Measurements from ENCODE around the gene PCNX3.
A peak's percentile ranks its signal among the peaks of the same experiment; 100 is the strongest.

PCNX3 gene

GRCh38 chr11:65585396-65586246 lies 30.0 kb upstream of the PCNX3 start:
- no peak overlapping the region for H3K4me3 ChIP-seq (ENCODE audit: control insufficient read depth, low read depth, low read length)
- DNase-seq (ENCODE audit: low read depth) = no peak
- no peak for TF ChIP-seq CTCF (IDR thresholded peaks at IDR 0.05; ENCODE audit: control insufficient read depth, insufficient read depth, low read depth, low read length, missing control alignments)

- H3K4me3 ChIP-seq (ENCODE audit: control insufficient read depth, low read depth, low read length) = no peak overlapping the region
- DNase-seq (ENCODE audit: low read depth) = no peak
- TF ChIP-seq CTCF (IDR thresholded peaks at IDR 0.05; ENCODE audit: control insufficient read depth, insufficient read depth, low read depth, low read length, missing control alignments) = no peak
These were observed 29.3 kb upstream of the PCNX3 start for GRCh38 chr11:65586247-65586630.

- no peak for TF ChIP-seq CTCF (IDR thresholded peaks at IDR 0.05; ENCODE audit: control insufficient read depth, insufficient read depth, low read depth, low read length, missing control alignments)
- no peak for DNase-seq (ENCODE audit: low read depth)
- H3K4me3 ChIP-seq (ENCODE audit: control insufficient read depth, low read depth, low read length) = no peak overlapping the region
These were observed 28.9 kb upstream of the PCNX3 start for GRCh38 chr11:65586676-65587075.

- peak; percentile 49 for TF ChIP-seq CTCF (IDR thresholded peaks at IDR 0.05; ENCODE audit: control insufficient read depth, insufficient read depth, low read depth, low read length, missing control alignments)
- no peak overlapping the region for H3K4me3 ChIP-seq (ENCODE audit: control insufficient read depth, low read depth, low read length)
- DNase-seq (ENCODE audit: low read depth) = no peak
These were observed 27.1 kb upstream of the PCNX3 start for GRCh38 chr11:65588199-65589054.

GRCh38 chr11:65589444-65590239 lies 25.9 kb upstream of the PCNX3 start:
- DNase-seq (ENCODE audit: low read depth) = no peak
- TF ChIP-seq CTCF (IDR thresholded peaks at IDR 0.05; ENCODE audit: control insufficient read depth, insufficient read depth, low read depth, low read length, missing control alignments) = no peak
- no peak overlapping the region for H3K4me3 ChIP-seq (ENCODE audit: control insufficient read depth, low read depth, low read length)

- no peak for TF ChIP-seq CTCF (IDR thresholded peaks at IDR 0.05; ENCODE audit: control insufficient read depth, insufficient read depth, low read depth, low read length, missing control alignments)
- no peak overlapping the region for H3K4me3 ChIP-seq (ENCODE audit: control insufficient read depth, low read depth, low read length)
- no peak for DNase-seq (ENCODE audit: low read depth)
These were observed 25.3 kb upstream of the PCNX3 start for GRCh38 chr11:65590240-65590738.

Data from AG09309 (cell line).